GM21390 (cell line): ENCODE measurements around the gene SDC3.
"Not testable (repeated sequence)": the region's sequence is repeated elsewhere in the genome, so short reads cannot be mapped to it uniquely, and the experiment has no call there.

Source experiments
- ATAC-seq: cut with Tn5 transposase; IDR thresholded peaks from one replicate; pipeline ENCODE4 v1.9.1; 2021; ENCODE audit not compliant: unreplicated experiment

The SDC3 gene

GRCh38 chr1:30877205-30877912 lies 31.2 kb downstream of the SDC3 start:
- ATAC-seq = no peak

DNA sequence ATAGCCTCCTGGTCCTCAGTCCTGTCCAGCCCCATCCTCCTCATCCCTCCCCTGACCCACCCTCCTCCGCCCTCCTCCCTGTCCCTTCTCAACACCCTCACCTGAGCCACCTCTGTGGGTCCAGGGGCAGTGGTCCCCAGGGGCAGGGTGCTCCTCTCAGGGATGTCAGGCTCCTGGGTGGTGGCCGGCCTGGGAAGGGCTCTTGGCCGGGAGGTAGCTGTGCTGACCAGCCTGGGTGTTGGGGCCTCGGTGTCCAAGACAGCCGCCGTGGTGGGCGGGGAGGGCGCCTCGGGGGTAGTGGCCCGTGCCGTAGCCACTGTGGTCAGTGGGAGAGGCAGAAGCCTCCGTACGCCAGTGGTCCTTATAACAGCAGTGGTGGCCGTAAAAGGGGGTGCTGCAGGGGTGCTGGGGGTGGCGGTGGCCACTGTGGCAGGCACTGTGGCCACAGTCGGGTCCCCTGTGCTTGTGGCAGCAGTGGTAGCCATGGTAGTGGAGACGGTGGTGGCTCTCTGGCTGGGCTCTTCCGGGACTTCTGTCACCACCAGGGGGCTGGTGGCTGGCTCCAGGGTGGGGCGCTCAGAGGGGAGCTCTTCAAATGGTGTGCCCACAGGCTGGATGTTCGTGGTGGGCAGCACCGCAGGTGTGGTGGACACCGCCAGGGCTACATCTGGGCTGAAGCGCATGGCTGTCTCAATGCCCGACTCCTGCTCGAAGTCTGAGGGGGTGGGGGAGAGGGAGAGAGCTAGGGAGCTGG lies 31.9 kb downstream of the SDC3 start:
- no peak for ATAC-seq

DNA sequence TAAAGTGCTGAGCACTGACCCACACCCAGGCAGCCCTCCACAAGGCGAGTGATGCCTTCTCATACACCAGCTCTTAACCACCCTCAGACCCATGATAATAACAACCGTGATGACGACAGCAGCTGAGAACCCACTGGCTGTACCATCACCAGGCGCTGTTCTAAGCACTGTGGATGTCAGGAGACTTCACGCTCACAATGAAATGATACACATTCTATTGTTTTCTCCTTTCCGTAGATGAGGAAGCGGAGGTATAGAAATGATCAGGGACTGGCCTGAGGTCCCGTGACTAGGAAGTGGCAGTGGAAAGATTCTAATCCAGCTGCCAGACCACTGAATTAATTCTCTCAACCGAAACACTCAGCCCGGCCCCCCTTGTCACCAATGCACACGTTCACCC lies 32.6 kb downstream of the SDC3 start:
- no peak for ATAC-seq

GRCh38 chr1:30875197-30875596 lies 33.4 kb downstream of the SDC3 start:
- ATAC-seq = no peak

DNA sequence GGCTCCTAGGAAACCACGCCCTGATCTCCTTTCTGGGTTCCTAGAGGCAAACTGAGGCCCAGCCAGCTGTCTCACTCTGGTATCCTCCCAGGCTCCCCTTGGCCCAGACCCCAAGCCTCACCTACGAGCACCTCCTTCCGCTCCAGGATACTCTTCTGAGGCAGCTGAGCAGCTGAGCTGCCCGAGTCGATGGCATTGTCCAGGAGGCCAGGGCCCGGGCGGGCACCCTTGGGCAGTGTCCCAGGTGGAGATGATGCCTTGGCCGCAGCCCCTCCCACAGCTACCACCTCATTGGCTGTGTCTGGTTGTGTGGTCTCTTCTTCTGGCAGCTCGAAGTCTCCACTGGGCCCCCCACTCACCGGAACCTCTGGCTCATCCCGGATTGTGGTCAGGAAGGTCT lies 34.4 kb downstream of the SDC3 start:
- no peak for ATAC-seq

DNA sequence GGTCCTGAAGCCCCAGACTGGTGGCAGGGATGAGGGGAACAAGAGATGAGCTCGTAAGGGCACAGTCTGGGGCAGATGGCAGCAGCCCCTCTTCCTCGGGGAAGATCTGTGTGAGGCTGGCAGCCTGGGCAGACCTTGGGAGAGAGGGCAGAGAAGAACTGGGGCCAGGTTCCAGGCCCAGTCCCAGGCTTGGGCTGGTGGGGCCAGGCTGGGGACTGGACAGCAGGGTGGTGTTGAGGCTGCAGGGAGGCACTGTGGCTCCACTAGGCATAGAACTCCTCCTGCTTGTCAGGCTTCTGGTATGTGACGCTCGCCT lies 35.7 kb downstream of the SDC3 start:
- ATAC-seq = no peak

DNA sequence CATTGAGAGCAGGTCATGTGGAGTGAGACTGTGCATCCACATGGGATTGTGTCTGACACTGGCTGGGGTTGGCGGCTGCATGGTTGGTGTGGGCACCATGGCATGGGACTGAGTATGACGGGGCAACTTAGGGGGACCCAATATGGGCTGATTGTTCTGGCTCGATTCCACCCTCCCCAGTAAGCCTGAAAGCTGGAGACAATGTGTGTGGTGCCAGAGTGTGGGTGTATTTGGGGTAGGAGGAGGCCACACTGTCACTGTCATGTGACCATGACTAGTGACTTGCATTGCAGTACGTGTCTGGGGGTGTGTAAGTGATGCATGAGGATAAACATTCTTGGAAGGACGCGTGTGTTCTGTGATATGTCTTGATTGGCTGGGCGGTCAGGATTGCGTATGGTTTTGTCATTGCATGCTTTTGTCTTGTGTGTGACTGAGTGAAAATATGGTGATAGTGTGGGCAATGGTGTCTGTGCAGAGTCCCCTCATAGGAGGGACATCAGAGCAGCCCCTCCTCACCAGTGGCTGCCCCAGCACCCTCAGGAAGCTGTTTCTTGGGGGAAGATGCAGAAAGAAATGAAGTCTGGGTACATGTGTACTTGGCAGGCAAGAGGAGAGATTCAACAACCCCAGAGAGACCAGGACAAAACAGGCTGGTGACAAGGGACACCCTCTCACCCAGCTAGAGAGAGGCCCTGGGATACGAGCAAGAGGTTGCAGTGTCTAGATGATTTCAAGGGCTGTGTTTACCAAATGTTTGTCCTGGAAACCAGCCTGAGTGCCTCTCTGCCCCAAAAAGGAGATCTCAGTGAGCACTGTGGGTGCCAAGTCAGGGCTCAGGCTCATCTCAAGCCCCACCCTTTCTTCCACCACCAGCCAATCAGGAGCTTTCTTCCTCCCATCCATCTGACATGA lies 36.3 kb downstream of the SDC3 start:
- ATAC-seq = no peak

DNA sequence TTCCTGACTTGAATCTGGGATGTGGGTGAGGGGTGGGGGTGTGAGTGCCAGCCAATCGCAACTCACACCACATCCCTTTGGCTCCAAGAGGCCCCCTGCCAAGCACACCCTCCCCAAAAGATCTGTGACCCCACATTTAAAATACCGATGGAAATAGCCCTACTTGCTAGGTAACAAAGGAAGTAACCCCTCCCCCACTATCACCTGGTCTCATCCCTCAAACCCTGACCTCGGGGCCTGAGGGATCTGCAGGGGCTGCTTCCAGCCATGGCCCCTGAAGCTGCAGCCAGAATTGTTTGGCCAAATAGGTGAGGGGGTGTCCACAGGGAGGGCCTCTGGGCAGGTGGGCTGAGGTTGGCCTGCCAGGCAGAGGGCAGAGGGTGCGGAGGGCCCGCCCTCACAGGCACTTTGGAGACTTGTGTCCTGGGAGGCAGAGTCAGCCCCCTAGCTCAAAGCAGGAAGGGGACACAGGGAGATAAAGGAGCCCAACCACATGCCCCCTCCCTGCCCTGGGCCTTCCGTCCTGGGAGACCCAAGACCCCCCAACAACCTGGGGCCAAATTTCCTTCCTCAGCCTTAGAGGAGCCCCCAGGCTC lies 37.2 kb downstream of the SDC3 start:
- no peak for ATAC-seq

DNA sequence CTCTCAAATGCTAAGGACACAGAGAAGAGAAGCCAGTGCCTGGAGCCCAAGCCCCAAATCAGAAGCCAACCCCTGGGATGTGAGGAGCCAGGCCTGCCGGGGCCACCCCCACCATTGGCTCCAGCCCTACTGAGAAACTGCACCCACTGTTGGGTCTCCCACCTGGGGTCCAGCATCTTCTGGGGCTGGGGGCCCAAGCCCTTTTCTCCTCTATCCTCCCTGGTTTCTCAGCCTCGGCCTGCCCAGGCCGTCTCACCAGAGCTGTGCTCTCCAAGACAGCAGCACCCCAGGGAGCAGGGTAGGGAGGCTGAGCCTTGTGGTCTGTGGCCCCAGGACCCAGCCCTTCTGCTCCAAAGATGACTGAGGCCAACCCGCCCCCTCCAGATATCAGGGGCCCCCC lies 37.9 kb downstream of the SDC3 start:
- ATAC-seq = no peak

GRCh38 chr1:30870035-30870434 lies 38.5 kb downstream of the SDC3 start:
- no peak for ATAC-seq

- ATAC-seq = no peak
Observed at GRCh38 chr1:30868833-30869435, 39.6 kb downstream of the SDC3 start.

DNA sequence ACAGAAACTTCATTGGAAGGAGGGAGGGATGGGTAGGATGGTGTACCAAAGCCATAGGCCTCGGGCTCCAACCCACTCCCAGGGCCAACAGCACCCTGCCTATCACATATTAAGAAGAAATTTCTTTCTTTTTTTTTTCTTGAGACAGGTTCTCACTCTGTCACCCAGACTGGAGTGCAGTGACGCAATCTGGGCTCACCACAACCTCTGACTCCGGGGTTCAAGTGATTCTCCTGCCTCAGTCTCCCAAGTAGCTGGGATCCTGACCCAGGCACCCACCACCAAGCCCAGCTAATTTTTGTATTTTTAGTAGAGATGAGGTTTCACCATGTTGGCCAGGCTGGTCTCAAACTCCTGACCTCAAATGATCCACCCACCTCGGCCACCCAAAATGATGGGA lies 40.5 kb downstream of the SDC3 start:
- not testable (repeated sequence) for ATAC-seq

GRCh38 chr1:30867537-30867936 lies 41.0 kb downstream of the SDC3 start:
- ATAC-seq = no peak

GRCh38 chr1:30866594-30866993 lies 42.0 kb downstream of the SDC3 start:
- ATAC-seq = no peak

DNA sequence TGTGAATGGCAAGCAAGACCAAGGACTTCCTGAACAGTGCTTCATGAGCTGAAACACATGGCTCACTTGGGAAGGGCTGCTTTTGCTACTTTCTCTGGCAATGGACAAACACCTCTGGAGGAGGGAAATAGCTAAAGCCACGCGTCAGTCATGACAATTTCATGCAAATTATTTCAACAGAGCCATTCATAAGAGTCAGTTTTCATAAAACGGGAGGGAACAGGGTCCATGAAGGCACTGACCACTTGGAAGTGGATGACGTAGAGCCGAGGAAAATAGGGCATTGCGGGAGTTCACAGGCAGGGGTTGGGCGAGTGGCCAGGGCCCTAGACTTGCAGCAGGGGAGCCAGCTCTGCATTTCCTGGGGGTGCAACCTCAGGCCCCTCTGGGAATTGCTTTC lies 43.9 kb downstream of the SDC3 start:
- no peak for ATAC-seq

GRCh38 chr1:30863858-30864604 lies 44.5 kb downstream of the SDC3 start:
- no peak for ATAC-seq

GRCh38 chr1:30860320-30860652 lies 48.3 kb downstream of the SDC3 start:
- ATAC-seq = no peak

- no peak for ATAC-seq
Observed at GRCh38 chr1:30857964-30858363, 50.6 kb downstream of the SDC3 start.

- no peak for ATAC-seq
Observed at GRCh38 chr1:30857062-30857461, 51.5 kb downstream of the SDC3 start.

- ATAC-seq = no peak
Observed at GRCh38 chr1:30856260-30856790, 52.2 kb downstream of the SDC3 start.
